OCI-LY7 (cell line): ENCODE data around the gene MLANA.

Experiments
- EZH2phosphoT487 ChIP-seq: fragments of 200-600 bp; sonication (generic); IDR thresholded peaks from 2 replicates; pipeline ENCODE4 v1.6.1; 2018; ENCODE audit warnings: low read depth, borderline replicate concordance, mild to moderate bottlenecking, mixed run types, antibody characterized with exemption, low read length, moderate library complexity, mixed read lengths
- TF ChIP-seq, protein P1 (sequence below): fragments of 200-600 bp; sonication (generic); conservative IDR thresholded peaks from 2 replicates; pipeline ENCODE4 v1.5.1; 2014; ENCODE audit warnings: mild to moderate bottlenecking, antibody characterized with exemption, low read length, moderate library complexity, mixed read lengths

DNA sequence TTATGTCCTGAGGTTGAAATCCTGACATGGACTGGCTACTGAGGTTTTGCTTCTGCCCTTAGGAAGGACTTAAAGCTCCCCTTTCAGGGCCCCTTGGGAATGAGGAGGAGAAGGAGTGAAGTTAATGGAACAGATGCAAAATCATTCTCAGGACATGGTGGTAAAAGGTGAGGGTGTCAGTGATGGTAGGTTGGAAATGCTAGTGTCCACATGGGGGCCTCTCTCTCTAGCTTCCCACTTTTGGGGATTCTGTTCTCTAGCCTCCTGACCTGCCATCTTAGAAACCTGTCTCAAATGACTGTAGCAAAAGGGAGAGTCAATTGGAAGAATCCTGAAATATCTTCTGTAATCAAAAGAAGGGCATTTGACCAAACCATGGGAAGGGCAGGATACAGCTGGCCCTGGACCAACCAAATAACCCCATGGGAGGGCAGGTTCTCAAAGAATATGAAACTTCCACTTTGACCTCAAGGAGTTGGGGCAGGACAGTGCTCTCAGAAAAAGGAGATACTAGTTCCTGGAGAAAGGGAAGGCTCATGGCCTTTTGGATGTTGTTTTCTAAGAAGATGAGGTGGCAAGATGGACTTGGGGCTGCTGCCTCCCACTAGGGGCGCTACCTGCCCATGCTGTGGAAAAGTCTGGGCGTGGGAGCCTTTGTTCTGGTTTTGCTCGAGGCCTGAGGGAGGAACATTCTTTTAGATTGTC is 21.2 kb upstream of the MLANA start:
- TF ChIP-seq, protein P1, sequence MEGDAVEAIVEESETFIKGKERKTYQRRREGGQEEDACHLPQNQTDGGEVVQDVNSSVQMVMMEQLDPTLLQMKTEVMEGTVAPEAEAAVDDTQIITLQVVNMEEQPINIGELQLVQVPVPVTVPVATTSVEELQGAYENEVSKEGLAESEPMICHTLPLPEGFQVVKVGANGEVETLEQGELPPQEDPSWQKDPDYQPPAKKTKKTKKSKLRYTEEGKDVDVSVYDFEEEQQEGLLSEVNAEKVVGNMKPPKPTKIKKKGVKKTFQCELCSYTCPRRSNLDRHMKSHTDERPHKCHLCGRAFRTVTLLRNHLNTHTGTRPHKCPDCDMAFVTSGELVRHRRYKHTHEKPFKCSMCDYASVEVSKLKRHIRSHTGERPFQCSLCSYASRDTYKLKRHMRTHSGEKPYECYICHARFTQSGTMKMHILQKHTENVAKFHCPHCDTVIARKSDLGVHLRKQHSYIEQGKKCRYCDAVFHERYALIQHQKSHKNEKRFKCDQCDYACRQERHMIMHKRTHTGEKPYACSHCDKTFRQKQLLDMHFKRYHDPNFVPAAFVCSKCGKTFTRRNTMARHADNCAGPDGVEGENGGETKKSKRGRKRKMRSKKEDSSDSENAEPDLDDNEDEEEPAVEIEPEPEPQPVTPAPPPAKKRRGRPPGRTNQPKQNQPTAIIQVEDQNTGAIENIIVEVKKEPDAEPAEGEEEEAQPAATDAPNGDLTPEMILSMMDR: peak; percentile 83
- no peak for TF ChIP-seq EZH2phosphoT487
